ENCODE data around the gene PLEKHM2.

Gene PLEKHM2

GRCh38 chr1:15739745-15740144, 55.6 kb downstream of the PLEKHM2 start:
- no peak for DNase-seq (ENCODE audit: low read depth)

DNA sequence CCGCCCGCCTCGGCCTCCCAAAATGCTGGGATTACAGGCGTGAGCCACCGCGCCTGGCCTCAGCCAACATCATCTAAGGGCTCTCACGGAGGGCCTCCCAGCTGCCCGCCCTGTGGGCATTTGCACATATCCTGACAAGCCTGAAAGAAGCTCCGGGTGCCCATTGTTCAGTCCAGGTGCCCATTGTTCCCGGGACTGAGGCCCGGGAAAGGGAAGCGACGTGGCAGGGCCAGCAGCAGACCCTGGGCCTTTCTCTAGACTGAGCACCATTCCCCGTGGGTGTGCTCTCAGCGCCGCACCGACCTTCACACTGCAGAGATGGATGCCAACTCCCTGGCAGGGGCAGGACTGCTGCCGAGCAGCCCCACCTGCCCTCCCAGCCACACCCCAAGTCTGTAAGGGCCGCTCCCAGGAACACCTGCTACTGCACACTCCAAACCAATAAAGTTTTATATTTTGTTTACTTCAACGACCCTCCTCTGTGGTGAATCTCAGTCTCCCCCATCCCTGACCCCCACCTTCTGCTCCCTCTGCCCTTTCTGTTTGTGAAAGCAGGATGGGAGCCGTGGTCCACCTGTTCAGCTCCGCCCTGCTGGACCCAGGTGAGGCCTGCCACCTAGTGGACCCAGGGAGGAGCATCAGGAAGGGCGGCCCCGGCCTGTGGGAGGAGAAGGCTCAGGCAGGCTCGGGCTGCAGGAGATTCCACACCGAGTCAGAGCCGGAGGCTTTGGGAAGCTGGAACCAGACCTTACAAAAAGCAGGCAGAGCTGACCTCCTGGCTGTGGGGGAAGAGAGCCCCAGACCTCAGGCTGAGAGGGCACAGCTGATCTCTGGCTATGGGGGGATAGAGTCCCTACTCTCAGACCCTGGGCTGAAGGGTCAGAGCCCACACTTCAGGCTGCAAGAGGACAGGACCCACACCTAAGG, 57.1 kb downstream of the PLEKHM2 start:
- DNase-seq (ENCODE audit: low read depth): no peak

DNA sequence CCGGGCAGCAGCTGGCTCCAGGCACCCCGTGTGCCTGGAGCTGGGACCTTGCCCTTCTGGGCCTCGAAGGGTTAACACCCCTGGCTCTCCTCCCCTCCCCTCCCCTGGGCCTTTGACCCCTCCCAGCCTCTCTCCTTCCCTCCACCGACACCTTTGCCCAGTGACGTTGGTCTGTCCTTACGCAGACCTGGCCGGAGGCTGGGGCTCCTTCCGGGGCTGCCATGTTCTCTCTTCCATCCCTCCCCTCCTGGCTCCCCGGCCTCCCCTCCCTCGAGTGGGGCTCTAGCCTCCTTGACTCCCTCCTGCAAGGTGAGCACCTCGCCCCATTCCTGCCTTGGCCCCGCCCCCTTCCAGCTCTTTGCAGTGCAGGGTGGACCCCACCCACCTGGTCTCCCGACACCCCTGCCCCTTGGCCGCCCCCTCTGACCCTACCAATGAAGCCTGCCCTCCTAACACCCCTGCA, 58.2 kb downstream of the PLEKHM2 start, which contains the start of gene TMEM82:
Gene TMEM82, plus strand, starts transcription at position 161 of the 463 bp plus-strand sequence. Its CDS starts 61 bp downstream, at position 222.
- DNase-seq (ENCODE audit: low read depth): no peak

- DNase-seq (ENCODE audit: low read depth): no peak
Measured at GRCh38 chr1:15744122-15744679, 60.1 kb downstream of the PLEKHM2 start.

GRCh38 chr1:15747378-15747777, 63.3 kb downstream of the PLEKHM2 start:
- no peak for DNase-seq (ENCODE audit: low read depth)

GRCh38 chr1:15748264-15748663, 64.1 kb downstream of the PLEKHM2 start:
- no peak for DNase-seq (ENCODE audit: low read depth)

DNA sequence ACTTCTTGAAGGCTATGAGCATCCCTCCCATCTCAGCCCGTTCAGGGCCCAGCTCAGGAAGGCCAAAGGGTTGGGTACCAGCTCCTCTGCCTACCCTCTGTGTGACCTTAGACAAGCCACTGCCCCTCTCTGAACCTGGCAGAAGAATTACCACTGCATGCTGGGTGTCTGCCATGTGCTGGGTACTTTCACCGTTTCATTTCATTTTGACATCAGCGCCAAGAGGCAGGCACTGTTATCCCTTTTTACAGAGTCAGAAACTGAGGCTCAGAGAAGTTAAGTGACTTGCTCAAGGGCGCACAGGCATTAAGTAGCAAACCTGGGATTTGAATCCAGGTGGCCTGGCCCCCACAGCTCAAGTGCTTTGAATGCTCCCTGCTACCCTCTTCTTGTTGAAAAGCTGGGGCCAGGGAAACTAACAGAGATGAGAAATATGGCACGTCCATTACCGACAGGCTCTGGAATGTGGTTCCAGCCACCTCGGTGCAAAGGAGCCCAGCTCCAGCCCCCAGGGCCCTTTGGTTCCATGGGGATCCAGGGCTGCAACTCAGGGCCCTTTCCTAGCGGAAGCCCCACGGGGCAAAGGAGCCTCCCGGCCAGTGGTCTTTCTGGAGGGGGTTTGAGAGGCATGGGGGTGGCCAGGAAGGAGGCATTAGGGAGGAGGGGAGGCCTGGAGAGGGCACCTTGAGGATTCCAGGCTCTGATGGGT, 64.7 kb downstream of the PLEKHM2 start:
- no peak for DNase-seq (ENCODE audit: low read depth)

GRCh38 chr1:15749399-15750291, 65.5 kb downstream of the PLEKHM2 start:
- no peak for DNase-seq (ENCODE audit: low read depth)

DNA sequence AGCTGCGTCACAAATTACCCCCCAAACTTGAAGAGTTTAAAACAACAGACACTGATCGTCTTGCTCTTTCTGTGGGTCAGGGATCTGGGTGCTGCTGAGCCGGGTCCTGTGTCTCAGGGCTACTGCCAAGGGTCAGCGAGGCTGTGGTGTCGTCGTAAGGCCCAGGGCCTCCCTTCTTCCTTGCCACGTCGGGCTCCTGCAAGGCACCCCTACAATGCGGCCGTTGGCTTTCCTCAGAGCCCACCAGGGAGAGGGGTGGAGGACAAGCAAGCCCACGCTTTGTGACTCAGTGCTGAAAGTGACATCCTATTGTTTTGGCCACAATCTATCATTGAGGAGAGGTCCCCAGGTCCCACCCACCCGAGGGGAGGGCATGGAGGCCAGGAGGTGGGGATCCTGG, 66.8 kb downstream of the PLEKHM2 start:
- no peak for DNase-seq (ENCODE audit: low read depth)

GRCh38 chr1:15751717-15752116, 67.6 kb downstream of the PLEKHM2 start:
- DNase-seq (ENCODE audit: low read depth): no peak

GRCh38 chr1:15753776-15754175, 69.7 kb downstream of the PLEKHM2 start:
- no peak for DNase-seq (ENCODE audit: low read depth)

GRCh38 chr1:15755021-15755645, 71.0 kb downstream of the PLEKHM2 start:
- no peak for DNase-seq (ENCODE audit: low read depth)

DNA sequence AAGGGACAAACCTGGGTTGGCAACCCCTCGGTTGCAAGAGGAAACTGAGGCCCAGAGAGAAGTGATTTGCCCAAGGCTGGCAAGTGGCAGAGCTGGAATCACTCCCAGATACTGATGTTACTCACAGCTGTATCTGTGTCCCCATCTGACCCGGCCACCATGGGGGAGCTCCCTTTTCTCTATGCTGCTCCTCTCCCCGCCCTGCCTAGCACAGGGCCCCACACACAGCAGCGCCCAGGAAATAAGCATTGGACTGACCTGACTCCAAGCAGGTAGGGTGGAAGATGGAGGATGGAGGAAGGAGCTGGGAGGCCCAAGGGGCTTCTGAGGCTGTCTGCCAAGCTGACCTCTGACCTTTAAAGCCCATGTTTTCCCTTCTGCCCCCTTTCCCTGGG, 71.5 kb downstream of the PLEKHM2 start:
- no peak for DNase-seq (ENCODE audit: low read depth)

- DNase-seq (ENCODE audit: low read depth): no peak
Measured at GRCh38 chr1:15756143-15757015, 72.3 kb downstream of the PLEKHM2 start.

DNA sequence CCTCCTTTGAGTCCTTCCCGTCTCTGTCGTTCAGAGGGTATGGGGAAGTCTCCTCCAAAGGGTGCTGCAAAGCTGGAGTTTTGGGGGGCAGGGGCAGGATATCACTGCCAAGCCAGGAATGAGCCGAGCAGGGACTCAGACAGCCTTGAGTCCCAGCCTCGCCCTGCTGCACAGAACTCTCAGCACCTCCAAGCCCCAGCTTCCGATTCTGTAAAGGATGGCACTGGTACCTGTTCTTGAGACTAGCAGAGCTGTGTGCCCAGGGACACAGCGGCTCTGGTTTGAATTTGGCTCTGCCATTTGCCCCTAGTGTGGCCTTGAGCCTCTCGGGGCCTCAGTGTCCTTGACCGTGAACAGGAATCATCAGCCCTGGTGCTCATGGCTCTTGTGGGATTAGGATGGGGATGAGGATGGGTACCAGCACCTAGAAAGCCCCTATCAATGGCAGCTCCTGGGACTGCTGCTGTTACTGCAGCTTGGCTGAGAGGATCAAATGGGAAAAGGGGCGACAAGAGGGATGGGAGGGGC, 73.0 kb downstream of the PLEKHM2 start:
- DNase-seq (ENCODE audit: low read depth): no peak

- no peak for DNase-seq (ENCODE audit: low read depth)
Measured at GRCh38 chr1:15757575-15758342, 73.6 kb downstream of the PLEKHM2 start.

DNA sequence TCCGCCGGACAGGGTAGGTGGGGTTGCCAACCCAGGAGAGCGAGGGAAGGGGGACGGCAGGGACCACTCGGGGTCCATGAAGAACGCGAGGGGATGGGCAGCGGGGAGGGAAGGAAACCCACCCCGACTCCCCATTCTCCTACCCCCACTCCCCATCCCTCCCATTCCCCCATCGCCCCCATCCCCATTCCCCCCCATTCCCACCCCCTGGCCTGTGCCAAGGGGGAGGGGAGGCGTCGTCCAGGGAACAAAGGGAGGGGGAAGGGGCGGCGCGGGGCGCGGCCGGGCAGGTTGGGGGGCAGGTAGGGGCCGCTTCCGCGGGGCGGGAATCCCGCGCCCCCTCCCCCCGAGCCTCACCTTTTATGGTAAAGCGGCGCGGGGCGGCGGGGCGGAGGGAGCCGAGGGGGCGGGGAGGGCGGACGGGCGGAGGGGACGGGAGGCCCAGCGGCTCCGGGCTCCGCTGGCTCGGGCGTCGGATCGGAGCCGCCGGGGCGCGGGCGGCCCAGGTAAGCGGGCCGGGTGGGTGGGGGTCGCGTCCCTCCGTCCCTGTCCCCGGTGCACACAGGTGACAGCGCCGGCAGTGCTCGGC, 74.3 kb downstream of the PLEKHM2 start, which contains the start of gene FBLIM1:
Gene FBLIM1, plus strand, starts transcription at position 453 of the 589 bp plus-strand sequence. CDS start 6,189 bp downstream, outside the sequence.
- no peak for DNase-seq (ENCODE audit: low read depth)

DNA sequence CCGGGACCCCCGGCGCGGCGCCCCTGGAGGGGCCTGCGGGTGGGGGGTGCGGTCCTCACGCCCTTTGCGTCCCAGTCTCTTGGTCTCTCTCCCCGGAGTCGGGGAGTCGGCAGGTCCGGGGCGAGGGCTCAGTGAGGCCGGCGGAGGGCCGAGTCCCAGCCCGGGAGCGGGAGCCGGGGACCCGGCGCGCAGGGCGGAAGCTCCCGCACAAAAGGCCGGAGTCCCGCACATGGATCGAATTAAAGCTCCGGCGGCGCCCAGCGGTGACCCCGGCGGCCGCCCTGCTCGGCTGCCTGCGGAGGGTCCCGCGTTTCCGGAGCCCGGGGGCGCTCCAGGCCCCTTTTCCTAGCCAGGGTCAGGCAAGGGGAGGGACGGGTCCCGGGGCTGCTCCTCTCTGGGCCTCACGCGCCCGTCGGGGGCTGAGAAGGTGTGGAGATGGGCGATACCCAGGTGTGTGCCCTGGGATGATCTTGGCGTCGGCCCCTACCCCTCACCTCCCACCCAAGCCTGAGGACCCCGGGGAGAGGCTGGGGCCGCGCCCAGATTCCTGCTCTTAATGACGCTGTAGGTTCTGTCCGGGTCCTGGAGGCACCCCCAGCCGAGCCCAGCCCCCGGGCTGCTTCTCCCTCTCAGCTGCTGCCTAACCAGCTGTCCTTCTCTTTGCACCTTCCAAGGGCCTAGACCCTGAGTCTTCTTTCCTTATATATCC, 75.0 kb downstream of the PLEKHM2 start:
- DNase-seq (ENCODE audit: low read depth): no peak

Data from stimulated activated CD8-positive, alpha-beta memory T cell treated with anti-CD3 and anti-CD28 coated beads, Interleukin-7, amount 100 ng/mL, for 24 hours (primary cell).